Endothelial cell of umbilical vein (primary cell): ENCODE results near the gene ADGRB2. TPM values are rescaled to one million over a fixed set of nuclear protein-coding genes. Genes with fewer than 3 reads are reported as not detected.

Experiments
- BruUV-seq: library from RNA; stranded (reverse); fragments of 400-500 nt; replicated peaks from 2 replicates; lab custom pipeline; 2021; lab: Mats Ljungman, UMichigan
- CTCF ChIA-PET: fragments of 300-600, 350-600 bp; sonication (Branson Sonifier 250); formaldehyde crosslinking; loops from one replicate; lab custom pipeline; 2021; ENCODE audit warnings: antibody characterized with exemption, inconsistent platforms; lab: Charles Lee
- POLR2A ChIA-PET: fragments of 300-600, 350-600 bp; sonication (Branson Sonifier 250); formaldehyde crosslinking; loops from one replicate; lab custom pipeline; 2021; ENCODE audit warnings: antibody characterized with exemption, inconsistent platforms; lab: Charles Lee
- DNase-seq: peaks from one replicate; pipeline ENCODE4 v3.0.0-alpha.2; 2011; ENCODE audit warnings: low read depth, low spot score
- FAIRE-seq: peaks from 2 replicates; lab custom pipeline; 2011; peaks lifted over from hg19 to GRCh38; lab: Jason Lieb, UNC
- H2AFZ ChIP-seq: 2 replicates; pipeline ENCODE4 v1.6.0; 2012; ENCODE audit warnings: low read depth, low read length, control low read depth, inconsistent platforms
- H3K27ac ChIP-seq: 2 replicates; pipeline ENCODE4 v1.5.1; 2011; ENCODE audit warnings: low read depth, mild to moderate bottlenecking, control low read depth, low read length, moderate library complexity; ENCODE audit not compliant: insufficient read depth
- H3K27me3 ChIP-seq, 2 experiments: 2 replicates each; pipeline versions ENCODE4 v1.6.0 to v1.6.1; 2011; ENCODE audit warnings: low read length in 2 of 2, mixed read lengths in 1 of 2; ENCODE audit not compliant: control insufficient read depth in 2 of 2, insufficient read depth in 2 of 2
- H3K36me3 ChIP-seq, 2 experiments: 2 replicates in 1 of 2; 3 replicates in 1 of 2; pipeline ENCODE4 v1.5.1; 2011; ENCODE audit warnings: low read length in 2 of 2, mild to moderate bottlenecking in 1 of 2, moderate library complexity in 1 of 2; ENCODE audit not compliant: control insufficient read depth in 2 of 2, insufficient read depth in 2 of 2; ENCODE audit errors: extremely low read depth in 1 of 2
- H3K4me1 ChIP-seq: 3 replicates; pipeline ENCODE4 v1.5.1; 2011; ENCODE audit warnings: mild to moderate bottlenecking, low read length; ENCODE audit not compliant: control insufficient read depth, insufficient read depth; ENCODE audit errors: extremely low read depth
- H3K4me2 ChIP-seq: 2 replicates; pipeline ENCODE4 v1.6.1; 2011; ENCODE audit warnings: low read length, control low read depth, mixed read lengths; ENCODE audit not compliant: insufficient read depth
- H3K4me3 ChIP-seq, 3 experiments: fragments of 200-600 bp in 1 of 3; sonication (generic), shearing (Covaris generic) in 1 of 3; replicated peaks in 1 of 3; 2 replicates each; pipeline ENCODE4 v1.5.1; 2011 to 2016; ENCODE audit warnings: control low read depth in 3 of 3, low read length in 3 of 3, mild to moderate bottlenecking in 2 of 3, inconsistent platforms in 1 of 3, low read depth in 1 of 3, moderate library complexity in 1 of 3; ENCODE audit not compliant: insufficient read depth in 1 of 3
- H3K79me2 ChIP-seq: 2 replicates; pipeline ENCODE4 v1.6.0; 2012; ENCODE audit warnings: low read length, inconsistent platforms; ENCODE audit not compliant: control insufficient read depth, insufficient read depth
- H3K9ac ChIP-seq: replicated peaks from 2 replicates; pipeline ENCODE3; 2011; ENCODE audit warnings: low read length, control low read depth; ENCODE audit not compliant: insufficient read depth; ENCODE audit errors: extremely low read depth
- H3K9me1 ChIP-seq: replicated peaks from 3 replicates; pipeline ENCODE4 v1.6.0; 2011; ENCODE audit warnings: mild to moderate bottlenecking, low read length; ENCODE audit not compliant: control insufficient read depth, insufficient read depth; ENCODE audit errors: extremely low read depth
- H3K9me3 ChIP-seq: replicated peaks from 2 replicates; pipeline ENCODE4 v1.5.1; 2012; ENCODE audit warnings: low read length, inconsistent platforms; ENCODE audit not compliant: control insufficient read depth, insufficient read depth
- H4K20me1 ChIP-seq: replicated peaks from 2 replicates; pipeline ENCODE3; 2011; ENCODE audit warnings: mild to moderate bottlenecking, low read length; ENCODE audit not compliant: control insufficient read depth, insufficient read depth; ENCODE audit errors: extremely low read depth
- CTCF ChIP-seq, 2 donors: IDR thresholded peaks; 1 replicate in 1 of 2; 2 replicates in 1 of 2; pipeline ENCODE4 v1.5.1; 2011; ENCODE audit warnings: low read length in 2 of 2, mild to moderate bottlenecking in 2 of 2, moderate library complexity in 2 of 2, control low read depth in 1 of 2, inconsistent platforms in 1 of 2, low read depth in 1 of 2; ENCODE audit not compliant: insufficient read depth in 1 of 2; ENCODE audit errors: extremely low read depth in 1 of 2
- EZH2 ChIP-seq: IDR thresholded peaks from 2 replicates; pipeline ENCODE4 v1.6.1; 2012; ENCODE audit warnings: borderline replicate concordance, low read depth, mild to moderate bottlenecking, moderate library complexity, low read length, inconsistent platforms; ENCODE audit not compliant: severe bottlenecking
- GATA2 ChIP-seq: IDR thresholded peaks from 2 replicates; pipeline ENCODE4 v1.7.0; 2011; ENCODE audit warnings: low read depth, mild to moderate bottlenecking, moderate library complexity, mixed read lengths, low read length; ENCODE audit not compliant: insufficient read length, insufficient read depth
- POLR2A ChIP-seq: IDR thresholded peaks from 2 replicates; pipeline ENCODE4 v1.6.1; 2012; ENCODE audit warnings: low read depth, mild to moderate bottlenecking, control low read depth, low read length
- dilution Hi-C: fragments of 300-500 bp; cut with MboI; formaldehyde crosslinking; loops from one replicate; pipeline ENCODE4 v1.15.0; 2019; ENCODE audit warnings: low sequenced_read_pairs; ENCODE audit not compliant: extremely low pct_ligation_motif_present
- intact Hi-C: fragments of 100-400 bp; cut with micrococcal nuclease; formaldehyde crosslinking; loops from one replicate; pipeline ENCODE4 v1.10.0; 2022
- polyA plus RNA-seq, 4 experiments: library from polyadenylated mRNA; depleted of rRNA in 3 of 4; stranded (reverse) in 3 of 4; unstranded in 1 of 4; fragments of >200 nt; gene quantifications; 2 replicates each; pipeline versions ENCODE4 v1.2.1 to v1.2.3, GENCODE V29; 2011 to 2012; ENCODE audit warnings: missing spikeins in 1 of 4
- total RNA-seq: library from RNA; stranded (reverse); gene quantifications from 2 replicates; pipeline ENCODE4 v1.2.3, GENCODE V29; 2021

Gene ADGRB2
- total and polyA plus RNA-seq, 2 donors (not counting 3 experiments of a cell fraction or from before 2014, with no cell fraction given): 1.3 to 1.5 TPM

GRCh38 chr1:31771891-31772668, 7.9 kb upstream of the ADGRB2 start:
- intact Hi-C loops: no loop called here
- no peak for FAIRE-seq
- CTCF ChIA-PET: interaction anchor here (1.0 to 1.9 kb wide), 2 partner anchors 17 to 198 kb away, joined by 5 to 6 read pairs; no protein-coding TSS in a partner anchor
- no peak overlapping the region for H3K9ac ChIP-seq
- no peak for DNase-seq
- no peaks in the 10 kb centered on the region for H3K36me3 ChIP-seq
- H4K20me1 ChIP-seq: no peaks in the 10 kb centered on the region
- H3K4me1 ChIP-seq: peaks cover 3% of the 10 kb centered on the region
- TF ChIP-seq GATA2 (no peak), POLR2A (no peak), CTCF (IDR thresholded peaks at IDR 0.05; ENCODE audit: extremely low read depth in 1 of 2, insufficient read depth in 1 of 2, low read depth in 1 of 2, low read length in 2 of 2) (peak in 1 of 2 donors; percentile 5), EZH2 (peak; percentile 98)
- H3K9me3 ChIP-seq: no peaks in the 10 kb centered on the region
- H3K27me3 ChIP-seq: peaks cover 46 to 48% of the 10 kb centered on the region in 2 experiments
- H3K27ac ChIP-seq: no peak overlapping the region
- no peaks in the 10 kb centered on the region for H3K9me1 ChIP-seq
- BruUV-seq: no TSS peak
- no peak overlapping the region for H3K4me3 ChIP-seq
- no peaks in the 10 kb centered on the region for H3K79me2 ChIP-seq
- no peak overlapping the region for H2AFZ ChIP-seq
- no peak overlapping the region for H3K4me2 ChIP-seq
- dilution Hi-C loops: no loop called here
- POLR2A ChIA-PET: no interaction called here
